HFFc6 (cell line): Measurements from ENCODE around the gene CACNA1F. TPM values are rescaled to one million over a fixed set of nuclear protein-coding genes. Genes with fewer than 3 reads are reported as not detected.

Experiments
- DNase-seq: peaks from one replicate; pipeline ENCODE4 v3.0.0-alpha.2; 2018
- H3K27ac Mint-ChIP-seq: 2 replicates; pipeline ENCODE4 v1.8.0; 2020; ENCODE audit warnings: mild to moderate bottlenecking, mixed read lengths
- H3K27me3 Mint-ChIP-seq: 2 replicates; pipeline ENCODE4 v1.8.0; 2021; ENCODE audit warnings: mild to moderate bottlenecking, moderate library complexity, mixed read lengths; ENCODE audit not compliant: insufficient read depth
- H3K36me3 Mint-ChIP-seq: 2 replicates; pipeline ENCODE4 v1.8.0; 2021; ENCODE audit warnings: low read depth, mixed read lengths
- H3K4me1 Mint-ChIP-seq: 2 replicates; pipeline ENCODE4 v1.8.0; 2020; ENCODE audit warnings: low read depth, mixed read lengths
- H3K4me3 Mint-ChIP-seq: 2 replicates; pipeline ENCODE4 v1.8.0; 2020; ENCODE audit warnings: mild to moderate bottlenecking, moderate library complexity, mixed read lengths
- H3K9me3 Mint-ChIP-seq: 2 replicates; pipeline ENCODE4 v1.8.0; 2020; ENCODE audit warnings: mild to moderate bottlenecking, mixed read lengths
- CTCF ChIP-seq: fragments of 200-600 bp; sonication (generic); IDR thresholded peaks from 2 replicates; pipeline ENCODE4 v1.5.0; 2021; ENCODE audit warnings: antibody characterized with exemption, mild to moderate bottlenecking
- total RNA-seq, 6 experiments: library from RNA; stranded (reverse); fragmentation: NEBNext Ultra II Directional; extraction: Animal tissue kit (Norgen Biotek cat#: 25700); gene quantifications; 2 replicates in 1 of 6; 3 replicates in 5 of 6; pipeline ENCODE4 v1.2.3, GENCODE V29; 2021

Gene CACNA1F
- total RNA-seq, 6 experiments from 2014 or later, result not detected

- Mint-ChIP-seq H3K36me3 (no peaks in the 10 kb centered on the region), H3K9me3 (no peaks in the 10 kb centered on the region), H3K4me1 (peaks cover 7% of the 10 kb centered on the region; the same call in 1 of the 2 replicates), H3K27me3 (peaks cover 2% of the 10 kb centered on the region; the same call in 1 of the 2 replicates), H3K4me3 (no peak overlapping the region), H3K27ac (no peak overlapping the region)
- no peak for DNase-seq
- TF ChIP-seq CTCF, result no peak
Observed at GRCh38 chrX:49198540-49199314, 34.4 kb downstream of the CACNA1F start.

- no peak for TF ChIP-seq CTCF
- Mint-ChIP-seq H3K27me3 (peaks cover 2% of the 10 kb centered on the region; the same call in 1 of the 2 replicates), H3K9me3 (no peaks in the 10 kb centered on the region), H3K27ac (no peak overlapping the region), H3K4me3 (no peak overlapping the region), H3K4me1 (peaks cover 7% of the 10 kb centered on the region; the same call in 1 of the 2 replicates), H3K36me3 (no peaks in the 10 kb centered on the region)
- DNase-seq, result no peak
Observed at GRCh38 chrX:49197543-49198087, 35.5 kb downstream of the CACNA1F start.

- H3K4me1 Mint-ChIP-seq, result peaks cover 13% of the 10 kb centered on the region; the same call in 1 of the 2 replicates
- DNase-seq, result no peak
- no peaks in the 10 kb centered on the region for H3K9me3 Mint-ChIP-seq
- H3K36me3 Mint-ChIP-seq, result no peaks in the 10 kb centered on the region; the same call in 1 of the 2 replicates
- no peak overlapping the region for H3K27ac Mint-ChIP-seq
- peaks cover 2% of the 10 kb centered on the region for H3K27me3 Mint-ChIP-seq
- no peak for TF ChIP-seq CTCF
- no peak overlapping the region for H3K4me3 Mint-ChIP-seq
Observed at GRCh38 chrX:49193542-49193964, 39.6 kb downstream of the CACNA1F start.

GRCh38 chrX:49192722-49193328 lies 40.3 kb downstream of the CACNA1F start:
- Mint-ChIP-seq H3K27ac (no peak overlapping the region), H3K36me3 (no peaks in the 10 kb centered on the region; the same call in 1 of the 2 replicates), H3K4me1 (peaks cover 13% of the 10 kb centered on the region; the same call in 1 of the 2 replicates), H3K9me3 (no peaks in the 10 kb centered on the region), H3K27me3 (peaks cover 2% of the 10 kb centered on the region), H3K4me3 (0 out of 2 replicates have a peak overlapping the region, but pooled peaks have one; percentile 5)
- no peak for DNase-seq
- TF ChIP-seq CTCF, result peak; percentile 78

- H3K27ac Mint-ChIP-seq, result no peak overlapping the region
- no peak for DNase-seq
- no peaks in the 10 kb centered on the region for H3K9me3 Mint-ChIP-seq
- peaks cover 13% of the 10 kb centered on the region; the same call in 1 of the 2 replicates for H3K4me1 Mint-ChIP-seq
- no peak for TF ChIP-seq CTCF
- H3K27me3 Mint-ChIP-seq, result peaks cover 2% of the 10 kb centered on the region
- no peaks in the 10 kb centered on the region; the same call in 1 of the 2 replicates for H3K36me3 Mint-ChIP-seq
- peak overlapping the region; percentile 95 for H3K4me3 Mint-ChIP-seq
Observed at GRCh38 chrX:49191574-49192011, 41.5 kb downstream of the CACNA1F start.
